Heart right ventricle (tissue), 16 donors: Measurements from ENCODE around the gene COX14. TPM values are rescaled to one million over a fixed set of nuclear protein-coding genes. Genes with fewer than 3 reads are reported as not detected.

Experiments
- ATAC-seq, 8 donors: fragments of 200-7000 bp; cut with Tn5 transposase; one replicate each; pipeline ENCODE4 v1.9.1; 2020; ENCODE audit warnings: mild to moderate bottlenecking in 8 of 8, moderate library complexity in 8 of 8, moderate number of reproducible peaks in 1 of 8
- DNase-seq, 2 donors: peaks; one replicate each; pipeline ENCODE4 v3.0.0-alpha.2; 2020
- H3K27ac ChIP-seq, 10 donors: fragments of 200-600 bp; sonication (generic) in 2 of 10; one replicate each; pipeline versions ENCODE4 v1.5.0 to v1.8.0; 2020 to 2022; ENCODE audit warnings: mild to moderate bottlenecking in 3 of 10
- H3K27me3 ChIP-seq, 7 donors: fragments of 200-600 bp; one replicate each; pipeline ENCODE4 v1.8.0; 2021 to 2022; ENCODE audit warnings: mild to moderate bottlenecking in 2 of 7
- H3K36me3 ChIP-seq, 9 donors: fragments of 200-600 bp; sonication (generic) in 1 of 9; one replicate each; pipeline versions ENCODE4 v1.5.0 to v1.8.0; 2020 to 2022; ENCODE audit warnings: mild to moderate bottlenecking in 2 of 9
- H3K4me1 ChIP-seq, 9 donors: fragments of 200-600 bp; sonication (generic) in 1 of 9; one replicate each; pipeline versions ENCODE4 v1.5.0 to v1.8.0; 2020 to 2022; ENCODE audit warnings: mild to moderate bottlenecking in 4 of 9
- H3K4me3 ChIP-seq, 10 donors: fragments of 200-600 bp; sonication (generic) in 2 of 10; one replicate each; pipeline versions ENCODE4 v1.5.0 to v1.8.0; 2020 to 2022; ENCODE audit warnings: mild to moderate bottlenecking in 7 of 10, moderate library complexity in 2 of 10
- H3K9me3 ChIP-seq, 11 donors: fragments of 200-600 bp in 10 of 11; sonication (generic) in 2 of 11; one replicate each; pipeline versions ENCODE4 v1.5.0 to v1.8.0; 2013 to 2022; ENCODE audit warnings: mild to moderate bottlenecking in 2 of 11, control low read depth in 1 of 11, moderate library complexity in 1 of 11
- CTCF ChIP-seq, 9 donors: fragments of 200-600 bp; sonication (generic) in 2 of 9; IDR thresholded peaks; one replicate each; pipeline versions ENCODE4 v1.5.0 to v1.8.0; 2021 to 2022; ENCODE audit warnings: antibody characterized with exemption in 9 of 9, mild to moderate bottlenecking in 5 of 9, moderate library complexity in 1 of 9
- WGBS, 2 donors: extraction: QIAGEN DNeasy Blood & Tissue Kit; methylation state at CpG; one replicate each; pipeline ENCODE4 v1.1.7; 2013; ENCODE audit warnings: inconsistent platforms in 1 of 2; 5-methylcytosine and 5-hydroxymethylcytosine counted together
- intact Hi-C, 10 donors: fragments of 100-400 bp; cut with DNase I; formaldehyde crosslinking; loops; one replicate each; pipeline versions ENCODE4 v1.11.1 to v1.14.2; 2022
- polyA plus RNA-seq, 2 donors: library from polyadenylated mRNA; stranded (reverse); fragments of 200-250 nt; gene quantifications; one replicate each; pipeline ENCODE4 v1.2.3, GENCODE V29; 2013
- total RNA-seq, 10 donors: library from RNA; stranded (reverse); fragmentation: NEBNext Ultra II Directional in 3 of 10; extraction: Animal tissue kit (Norgen Biotek cat#: 25700) in 3 of 10; gene quantifications; one replicate each; pipeline versions ENCODE4 v1.2.1 to v1.2.4, GENCODE V29; 2021 to 2023
- donor health status: Arrhythmogenic right ventricular cardiomyopathy.
- donor health status: ischemic (EF 13 %, LVEDD 7.1; RV severe dilation, severe dysfunction).
- donor health status: healthy with polysubstance abuse.
- donor health status: DM: no; HTN: yes; CAD: no.
- donor health status: DM: no; HTN: no; CAD: no.
- donor health status: ischemic (EF 25% LVEDD 6.9; RV normal size, moderate dysfunction).
- donor health status: ischemic (EF 25% LVEDD 5.7; RV mildly dilated, moderate dysfunction).
- donor health status: healthy.
- donor health status: DM: yes; HTN: yes; CAD: no.
- donor health status: Ischemic cardiomyopathy.
- donor health status: ischemic (EF 35%, LVEDD 5.7; RV mildly dilated, moderate dysfunction).
- donor health status: nonischemic (EF 11% LVEDD 7.7; RV severe dilation, severe dysfunction).
- donor health status: DM: yes; HTN: yes; CAD: no.
- donor health status: PGD.
- donor health status: ischemic (EF 29% LVEDD 5.4; RV normal size, mild dysfunction).
- donor health status: nonischemic (EF 23%, LVEDD 6.1; RV moderate dilation, normal function).

The COX14 gene
- total and polyA plus RNA-seq, 12 donors = 93.8 to 239 (median 165) TPM

- DNase-seq (peak in 1 of 2 donors; percentile 45), ATAC-seq (peak in 6 of 8 donors; percentile 1 to 5 (median 2))
- Histone ChIP-seq H3K9me3 (no peaks in the 10 kb centered on the region), H3K27ac (peak overlapping the region; percentile 83 to 98 (median 94)), H3K4me3 (peak overlapping the region; percentile 70 to 100 (median 96)), H3K27me3 (no peaks in the 10 kb centered on the region), H3K36me3 (peaks cover 0 to 32% (median 0%) of the 10 kb centered on the region in 9 donors), H3K4me1 (peaks cover 16 to 75% (median 58%) of the 10 kb centered on the region in 9 donors)
- 14 to 18% methylated on average over 26 of the region's 26 CpGs for WGBS, 2 donors
- intact Hi-C loops = loop anchor here in 3 of 10 donors (5.0 to 10.0 kb wide), 3 partner anchors 52 to 290 kb away; partner anchors contain the start of genes CERS5 (in 2 of the 3) and LARP4 (in 1 of the 3)
- peak in 1 of 9 donors; percentile 9 for TF ChIP-seq CTCF (IDR thresholded peaks at IDR 0.05)
Measured at GRCh38 chr12:50112456-50113218, 601 bp downstream of the COX14 start.

- Histone ChIP-seq H3K36me3 (peaks cover 0 to 77% (median 20%) of the 10 kb centered on the region in 9 donors), H3K9me3 (no peaks in the 10 kb centered on the region), H3K4me3 (no peak overlapping the region), H3K4me1 (peaks cover 0 to 59% (median 41%) of the 10 kb centered on the region in 9 donors), H3K27me3 (no peaks in the 10 kb centered on the region), H3K27ac (peak overlapping the region in 5 of 10 donors; percentile 34 to 60 (median 40))
- peak in 1 of 2 donors; percentile 27 for DNase-seq
- WGBS, 2 donors = 65 to 73% methylated on average over 6 of the region's 6 CpGs
- peak in 7 of 8 donors; percentile 42 to 78 (median 57) for ATAC-seq
- intact Hi-C loops = loop anchor here in 1 of 10 donors (10.0 kb wide), 1 partner anchor 48 kb away; the partner anchor contains the start of gene CERS5
- TF ChIP-seq CTCF (IDR thresholded peaks at IDR 0.05) = no peak
Measured at GRCh38 chr12:50117057-50117622, 5.1 kb downstream of the COX14 start.

GRCh38 chr12:50119387-50119786 lies 7.4 kb downstream of the COX14 start:
- no peaks in the 10 kb centered on the region for H3K9me3 ChIP-seq
- peaks cover 0 to 94% (median 28%) of the 10 kb centered on the region in 9 donors for H3K36me3 ChIP-seq
- no peak for ATAC-seq
- TF ChIP-seq CTCF (IDR thresholded peaks at IDR 0.05) = no peak
- no peaks in the 10 kb centered on the region for H3K27me3 ChIP-seq
- DNase-seq = no peak
- no peak overlapping the region for H3K4me3 ChIP-seq
- no peak overlapping the region for H3K27ac ChIP-seq
- WGBS, 2 donors = 92 to 98% methylated on average over 2 of the region's 2 CpGs
- peaks cover 0 to 41% (median 25%) of the 10 kb centered on the region in 9 donors for H3K4me1 ChIP-seq
- intact Hi-C loops = loop anchor here in 1 of 10 donors (10.0 kb wide), 1 partner anchor 45 kb away; the partner anchor contains the start of gene CERS5

- no peak for DNase-seq
- H3K36me3 ChIP-seq = peaks cover 0 to 89% (median 28%) of the 10 kb centered on the region in 9 donors
- H3K9me3 ChIP-seq = no peaks in the 10 kb centered on the region
- intact Hi-C loops = no loop called here
- H3K4me1 ChIP-seq = peaks cover 0 to 39% (median 26%) of the 10 kb centered on the region in 9 donors
- TF ChIP-seq CTCF (IDR thresholded peaks at IDR 0.05) = no peak
- no peak overlapping the region for H3K27ac ChIP-seq
- no peaks in the 10 kb centered on the region for H3K27me3 ChIP-seq
- ATAC-seq = no peak
- 89 to 91% methylated on average over 3 of the region's 3 CpGs for WGBS, 2 donors
- H3K4me3 ChIP-seq = no peak overlapping the region
Measured at GRCh38 chr12:50120521-50120920, 8.5 kb downstream of the COX14 start.
